CD4-positive, alpha-beta T cell (primary cell): ENCODE results near the gene ATG9A. TPM values are rescaled to one million over a fixed set of nuclear protein-coding genes. Genes with fewer than 3 reads are reported as not detected.
A peak's percentile ranks its signal among the peaks of the same experiment; 100 is the strongest.

ENCODE experiments used
- ATAC-seq: fragments of 200-7000 bp; cut with Tn5 transposase; one replicate; pipeline ENCODE4 v1.10.0; 2022; ENCODE audit warnings: mild to moderate bottlenecking; ENCODE audit not compliant: poor library complexity
- CTCF ChIA-PET: fragments of 350-600 bp; sonication (Branson Sonifier 250); formaldehyde crosslinking; loops from one replicate; lab custom pipeline; 2021; ENCODE audit warnings: antibody characterized with exemption, inconsistent platforms; lab: Charles Lee
- POLR2A ChIA-PET: fragments of 350-600 bp; sonication (Branson Sonifier 250); formaldehyde crosslinking; loops from one replicate; lab custom pipeline; 2021; ENCODE audit warnings: antibody characterized with exemption, inconsistent platforms; lab: Charles Lee
- DNase-seq, 14 experiments: peaks; one replicate each; pipeline ENCODE4 v3.0.0-alpha.2; 2013 to 2020; ENCODE audit warnings: mixed read lengths in 2 of 14
- H3K27ac ChIP-seq, 2 donors: one replicate each; pipeline versions ENCODE4 v1.5.1 to v1.7.0; 2013; ENCODE audit warnings: low read length in 2 of 2, low read depth in 1 of 2, mild to moderate bottlenecking in 1 of 2
- H3K27me3 ChIP-seq, 2 experiments: 1 replicate in 1 of 2; 2 replicates in 1 of 2; pipeline versions ENCODE4 v1.6.1 to v1.7.0; 2013; ENCODE audit warnings: low read length in 2 of 2, control low read depth in 1 of 2, mild to moderate bottlenecking in 1 of 2, moderate library complexity in 1 of 2; ENCODE audit not compliant: insufficient read depth in 2 of 2, control insufficient read depth in 1 of 2
- H3K36me3 ChIP-seq: one replicate; pipeline ENCODE4 v1.6.1; 2013; ENCODE audit warnings: low read length, control low read depth; ENCODE audit not compliant: insufficient read depth
- H3K4me1 ChIP-seq: one replicate; pipeline ENCODE4 v1.6.1; 2013; ENCODE audit warnings: low read length, control low read depth; ENCODE audit not compliant: insufficient read depth
- H3K4me3 ChIP-seq: one replicate; pipeline ENCODE4 v1.5.1; 2013; ENCODE audit warnings: mild to moderate bottlenecking, low read length, moderate library complexity
- H3K9me3 ChIP-seq, 2 experiments: 1 replicate in 1 of 2; 2 replicates in 1 of 2; pipeline versions ENCODE4 v1.6.1 to v1.7.0; 2013; ENCODE audit warnings: low read length in 2 of 2, mild to moderate bottlenecking in 2 of 2, control low read depth in 1 of 2, moderate library complexity in 1 of 2; ENCODE audit not compliant: control insufficient read depth in 1 of 2, insufficient read depth in 1 of 2
- H3K27ac Mint-ChIP-seq: one replicate; pipeline ENCODE4 v1.8.0; 2020; ENCODE audit warnings: mixed read lengths
- H3K27me3 Mint-ChIP-seq: one replicate; pipeline ENCODE4 v1.8.0; 2021; ENCODE audit warnings: mixed read lengths
- H3K36me3 Mint-ChIP-seq: one replicate; pipeline ENCODE4 v1.8.0; 2021; ENCODE audit warnings: low read depth, mixed read lengths
- H3K4me1 Mint-ChIP-seq: one replicate; pipeline ENCODE4 v1.8.0; 2021; ENCODE audit warnings: low read depth, mixed read lengths
- H3K4me3 Mint-ChIP-seq: one replicate; pipeline ENCODE4 v1.8.0; 2020; ENCODE audit warnings: mild to moderate bottlenecking, mixed read lengths
- H3K9me3 Mint-ChIP-seq: one replicate; pipeline ENCODE4 v1.8.0; 2020; ENCODE audit warnings: mixed read lengths
- intact Hi-C, 2 experiments: fragments of 100-400 bp; cut with DNase I in 1 of 2; cut with micrococcal nuclease in 1 of 2; formaldehyde crosslinking; loops; one replicate each; pipeline versions ENCODE4 v1.15.1 to v1.9.0; 2023 to 2025; cut with DNase I, micrococcal nuclease
- total RNA-seq, 174 experiments: library from RNA in 2 of 174; stranded (reverse) in 2 of 174; gene quantifications; one replicate each; pipeline ENCODE4 v1.2.3 and lab custom pipeline; 2021 to 2026
- TF ChIP-seq, protein P1 (sequence below): fragments of 200-600 bp; IDR thresholded peaks from one replicate; pipeline ENCODE4 v1.8.0; 2022; ENCODE audit warnings: antibody characterized with exemption, mild to moderate bottlenecking

Gene ATG9A
- total RNA-seq, 2 experiments from 2014 or later, result 105 to 106 TPM

- no peak overlapping the region for H3K4me3 Mint-ChIP-seq
- TF ChIP-seq, protein P1, sequence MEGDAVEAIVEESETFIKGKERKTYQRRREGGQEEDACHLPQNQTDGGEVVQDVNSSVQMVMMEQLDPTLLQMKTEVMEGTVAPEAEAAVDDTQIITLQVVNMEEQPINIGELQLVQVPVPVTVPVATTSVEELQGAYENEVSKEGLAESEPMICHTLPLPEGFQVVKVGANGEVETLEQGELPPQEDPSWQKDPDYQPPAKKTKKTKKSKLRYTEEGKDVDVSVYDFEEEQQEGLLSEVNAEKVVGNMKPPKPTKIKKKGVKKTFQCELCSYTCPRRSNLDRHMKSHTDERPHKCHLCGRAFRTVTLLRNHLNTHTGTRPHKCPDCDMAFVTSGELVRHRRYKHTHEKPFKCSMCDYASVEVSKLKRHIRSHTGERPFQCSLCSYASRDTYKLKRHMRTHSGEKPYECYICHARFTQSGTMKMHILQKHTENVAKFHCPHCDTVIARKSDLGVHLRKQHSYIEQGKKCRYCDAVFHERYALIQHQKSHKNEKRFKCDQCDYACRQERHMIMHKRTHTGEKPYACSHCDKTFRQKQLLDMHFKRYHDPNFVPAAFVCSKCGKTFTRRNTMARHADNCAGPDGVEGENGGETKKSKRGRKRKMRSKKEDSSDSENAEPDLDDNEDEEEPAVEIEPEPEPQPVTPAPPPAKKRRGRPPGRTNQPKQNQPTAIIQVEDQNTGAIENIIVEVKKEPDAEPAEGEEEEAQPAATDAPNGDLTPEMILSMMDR, result no peak
- H3K27ac Mint-ChIP-seq, result no peak overlapping the region
- intact Hi-C loops, result loop anchor here in 1 of 2 experiments (2.0 to 5.0 kb wide), 2 partner anchors 15 to 156 kb away; partner anchors contain the start of genes ANKZF1 and ATG9A
- ATAC-seq (no peak), DNase-seq (no peak)
- H3K4me3 ChIP-seq, result no peak overlapping the region
- H3K36me3 ChIP-seq, result peaks cover 12% of the 10 kb centered on the region
- no peak overlapping the region for H3K27ac ChIP-seq
- H3K27me3 ChIP-seq, result no peaks in the 10 kb centered on the region
- no peaks in the 10 kb centered on the region for H3K27me3 Mint-ChIP-seq
- no peaks in the 10 kb centered on the region for H3K9me3 ChIP-seq
- POLR2A ChIA-PET, result interaction anchor here (0.6 kb wide), 1 partner anchor 17 kb away, joined by 3 read pairs; no protein-coding TSS in a partner anchor
- CTCF ChIA-PET, result interaction anchor here (2.9 kb wide), 1 partner anchor 81 kb away, joined by 17 read pairs; no protein-coding TSS in a partner anchor
- peaks cover 33% of the 10 kb centered on the region for H3K4me1 Mint-ChIP-seq
- H3K36me3 Mint-ChIP-seq, result peaks cover 26% of the 10 kb centered on the region
- peaks cover 43% of the 10 kb centered on the region for H3K4me1 ChIP-seq
- no peaks in the 10 kb centered on the region for H3K9me3 Mint-ChIP-seq
Observed at GRCh38 chr2:219213486-219214071, 15.9 kb downstream of the ATG9A start.

- Histone ChIP-seq H3K9me3 (no peaks in the 10 kb centered on the region), H3K27me3 (no peaks in the 10 kb centered on the region), H3K4me3 (no peak overlapping the region), H3K4me1 (peaks cover 43% of the 10 kb centered on the region), H3K27ac (no peak overlapping the region), H3K36me3 (peaks cover 17% of the 10 kb centered on the region)
- DNase-seq (no peak), ATAC-seq (no peak)
- no peaks in the 10 kb centered on the region for H3K27me3 Mint-ChIP-seq
- no peaks in the 10 kb centered on the region for H3K9me3 Mint-ChIP-seq
- ChIA-PET CTCF (interaction anchor here (2.9 kb wide), 1 partner anchor 82 kb away, joined by 17 read pairs; no protein-coding TSS in a partner anchor), POLR2A (interaction anchor here (0.6 kb wide), 1 partner anchor 17 kb away, joined by 3 read pairs; no protein-coding TSS in a partner anchor)
- no peak overlapping the region for H3K27ac Mint-ChIP-seq
- H3K4me1 Mint-ChIP-seq, result peaks cover 37% of the 10 kb centered on the region
- peaks cover 31% of the 10 kb centered on the region for H3K36me3 Mint-ChIP-seq
- TF ChIP-seq, protein P1, result no peak
- H3K4me3 Mint-ChIP-seq, result no peak overlapping the region
- intact Hi-C loops, result loop anchor here in 1 of 2 experiments (5.0 kb wide), 1 partner anchor 156 kb away; no protein-coding TSS in a partner anchor
Observed at GRCh38 chr2:219213026-219213415, 16.4 kb downstream of the ATG9A start.

GRCh38 chr2:219210886-219211362 is 18.5 kb downstream of the ATG9A start:
- ATAC-seq (no peak), DNase-seq (peak in 1 of 14 experiments; percentile 20)
- Histone ChIP-seq H3K27ac (peak overlapping the region in 1 of 2 donors; percentile 5), H3K4me1 (peaks cover 50% of the 10 kb centered on the region), H3K9me3 (no peaks in the 10 kb centered on the region), H3K4me3 (peak overlapping the region; percentile 15), H3K27me3 (no peaks in the 10 kb centered on the region), H3K36me3 (peaks cover 21% of the 10 kb centered on the region)
- Mint-ChIP-seq H3K27me3 (no peaks in the 10 kb centered on the region), H3K9me3 (no peaks in the 10 kb centered on the region), H3K4me1 (peaks cover 46% of the 10 kb centered on the region), H3K4me3 (peak overlapping the region; percentile 62), H3K36me3 (peaks cover 30% of the 10 kb centered on the region), H3K27ac (peak overlapping the region; percentile 91)
- TF ChIP-seq, protein P1, result no peak
- intact Hi-C loops, result loop anchor here (1.0 to 5.0 kb wide), 5 partner anchors 34 to 154 kb away; partner anchors contain the start of genes NHEJ1 (in 2 of the 2) and CNPPD1 (in 1 of the 2)
- CTCF ChIA-PET, result interaction anchor here (0.6 to 2.9 kb wide), 17 partner anchors 10 to 822 kb away, joined by 3 to 32 read pairs (median 6); partner anchors contain the start of genes CNPPD1, NHEJ1 and TUBA4A
- POLR2A ChIA-PET, result interaction anchor here (0.5 to 1.9 kb wide), 14 partner anchors 10 to 518 kb away, joined by 3 to 39 read pairs (median 4); partner anchors contain the start of genes ANKZF1, ATG9A, CNPPD1 and DNAJB2
